GM12892 (cell line): ENCODE results near the gene AVPR2.

Experiments
- POLR2A ChIP-seq: IDR thresholded peaks from 2 replicates; pipeline ENCODE4 v1.6.1; 2011; ENCODE audit warnings: low read depth, low read length, control low read depth
- POLR2AphosphoS5 ChIP-seq: IDR thresholded peaks from 2 replicates; pipeline ENCODE4 v1.6.1; 2011; ENCODE audit warnings: low read depth, low read length, control low read depth
- TAF1 ChIP-seq: IDR thresholded peaks from 2 replicates; pipeline ENCODE4 v1.6.1; 2011; ENCODE audit warnings: low read depth, mild to moderate bottlenecking, control low read depth, low read length, borderline replicate concordance

DNA sequence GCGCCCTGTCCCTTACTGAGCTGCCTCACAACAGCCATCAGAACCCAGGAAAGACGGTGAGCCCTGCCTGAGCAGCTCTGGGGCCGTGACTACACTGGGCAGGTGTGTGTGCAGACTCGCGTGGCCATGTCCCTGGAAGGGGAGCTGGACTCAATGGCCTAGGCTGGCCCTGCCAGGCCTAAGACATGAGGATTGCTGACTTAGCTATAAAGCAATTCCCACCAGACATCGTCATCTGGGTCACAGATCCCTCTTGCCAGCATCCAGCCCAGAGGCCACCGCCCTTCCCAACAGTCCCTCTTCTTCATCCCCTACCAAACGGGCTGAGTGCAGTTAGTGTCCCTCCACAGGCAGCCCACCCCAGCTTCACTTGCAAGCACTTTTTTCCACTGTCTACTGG, 26.7 kb downstream of the AVPR2 start:
- TF ChIP-seq POLR2AphosphoS5 (no peak), POLR2A (no peak), TAF1 (no peak)
